B cell (primary cell): ENCODE measurements around the gene CHRNG. TPM values are rescaled to one million over a fixed set of nuclear protein-coding genes. Genes with fewer than 3 reads are reported as not detected.

Experiments used
- ATAC-seq: fragments of 200-7000 bp; cut with Tn5 transposase; one replicate; pipeline ENCODE4 v1.10.0; 2021; ENCODE audit warnings: low read depth, mild to moderate bottlenecking, moderate number of reproducible peaks, moderate library complexity
- CTCF ChIA-PET: fragments of 350-600 bp; sonication (Branson Sonifier 250); formaldehyde crosslinking; loops from one replicate; lab custom pipeline; 2021; ENCODE audit warnings: antibody characterized with exemption, inconsistent platforms; lab: Charles Lee
- POLR2A ChIA-PET: fragments of 350-600 bp; sonication (Branson Sonifier 250); formaldehyde crosslinking; loops from one replicate; lab custom pipeline; 2021; ENCODE audit warnings: antibody characterized with exemption; lab: Charles Lee
- DNase-seq: peaks from one replicate; pipeline ENCODE4 v3.0.0; 2013
- H2AFZ ChIP-seq: 2 replicates; pipeline ENCODE4 v1.6.1; 2012; ENCODE audit warnings: mild to moderate bottlenecking, low read depth, low read length; ENCODE audit not compliant: insufficient read depth, poor library complexity, severe bottlenecking
- H3K27ac ChIP-seq, 2 donors: 1 replicate in 1 of 2; 2 replicates in 1 of 2; pipeline ENCODE4 v1.5.1; 2012 to 2013; ENCODE audit warnings: low read length in 2 of 2, mild to moderate bottlenecking in 2 of 2, moderate library complexity in 1 of 2
- H3K27me3 ChIP-seq, 4 experiments: fragments of 200-600 bp in 1 of 4; sonication (generic) in 1 of 4; replicated peaks in 1 of 4; 1 replicate in 2 of 4; 2 replicates in 2 of 4; pipeline versions ENCODE4 v1.6.1 to v1.7.0; 2013 to 2016; ENCODE audit warnings: low read length in 3 of 4, mild to moderate bottlenecking in 2 of 4, mixed read lengths in 1 of 4, moderate library complexity in 1 of 4; ENCODE audit not compliant: insufficient read depth in 4 of 4, control insufficient read depth in 3 of 4; ENCODE audit errors: control extremely low read depth in 1 of 4
- H3K36me3 ChIP-seq, 2 experiments: replicated peaks in 1 of 2; 1 replicate in 1 of 2; 2 replicates in 1 of 2; pipeline versions ENCODE4 v1.6.1 to v1.7.1; 2013; ENCODE audit warnings: low read length in 1 of 2; ENCODE audit not compliant: insufficient read depth in 2 of 2, control insufficient read depth in 1 of 2; ENCODE audit errors: control extremely low read depth in 1 of 2, extremely low read depth in 1 of 2
- H3K4me1 ChIP-seq, 2 donors: fragments of 200-600 bp in 1 of 2; sonication (generic) in 1 of 2; 1 replicate in 1 of 2; 2 replicates in 1 of 2; pipeline versions ENCODE4 v1.5.1 to v1.6.1; 2013 to 2017; ENCODE audit warnings: low read length in 2 of 2; ENCODE audit not compliant: control insufficient read depth in 2 of 2, insufficient read depth in 2 of 2
- H3K4me2 ChIP-seq: replicated peaks from 2 replicates; pipeline ENCODE3; 2012; ENCODE audit warnings: mild to moderate bottlenecking, low read depth, low read length; ENCODE audit not compliant: poor library complexity, severe bottlenecking
- H3K4me3 ChIP-seq, 5 experiments: fragments of 200-600 bp in 1 of 5; sonication (generic) in 1 of 5; 1 replicate in 3 of 5; 2 replicates in 2 of 5; pipeline versions ENCODE4 v1.5.1 to v1.7.0; 2011 to 2016; ENCODE audit warnings: low read length in 4 of 5, mild to moderate bottlenecking in 4 of 5, low read depth in 2 of 5, control low read depth in 1 of 5, moderate library complexity in 1 of 5; ENCODE audit not compliant: insufficient read depth in 1 of 5; ENCODE audit errors: control extremely low read depth in 1 of 5, extremely low read depth in 1 of 5
- H3K79me2 ChIP-seq: fragments of 200-600 bp; sonication (generic); one replicate; pipeline ENCODE4 v1.6.0; 2016; ENCODE audit warnings: low read length; ENCODE audit not compliant: control insufficient read depth, insufficient read depth
- H3K9ac ChIP-seq: fragments of 200-600 bp; sonication (generic); 2 replicates; pipeline ENCODE4 v1.6.1; 2017; ENCODE audit warnings: mild to moderate bottlenecking, low read length, moderate library complexity
- H3K9me3 ChIP-seq, 3 donors: one replicate each; pipeline versions ENCODE4 v1.6.1 to v1.7.1; 2013; ENCODE audit warnings: low read length in 2 of 3; ENCODE audit not compliant: control insufficient read depth in 2 of 3, insufficient read depth in 1 of 3; ENCODE audit errors: control extremely low read depth in 1 of 3
- H4K20me1 ChIP-seq: 2 replicates; pipeline ENCODE4 v1.6.0; 2012; ENCODE audit warnings: mild to moderate bottlenecking, low read length; ENCODE audit not compliant: insufficient read depth, control insufficient read depth, poor library complexity, severe bottlenecking
- H3K27ac Mint-ChIP-seq: one replicate; pipeline ENCODE4 v1.8.0; 2021; ENCODE audit warnings: mixed read lengths
- H3K27me3 Mint-ChIP-seq: one replicate; pipeline ENCODE4 v1.8.0; 2021; ENCODE audit warnings: mixed read lengths
- H3K4me1 Mint-ChIP-seq: one replicate; pipeline ENCODE4 v1.8.0; 2021; ENCODE audit warnings: mixed read lengths
- H3K4me3 Mint-ChIP-seq: one replicate; pipeline ENCODE4 v1.8.0; 2021; ENCODE audit warnings: mixed read lengths
- H3K9me3 Mint-ChIP-seq: one replicate; pipeline ENCODE4 v1.8.0; 2022; ENCODE audit warnings: mixed read lengths; ENCODE audit not compliant: insufficient read depth
- CTCF ChIP-seq: fragments of 200-600 bp; IDR thresholded peaks from one replicate; pipeline ENCODE4 v1.8.0; 2022; ENCODE audit warnings: antibody characterized with exemption, mild to moderate bottlenecking
- EZH2 ChIP-seq: IDR thresholded peaks from 2 replicates; pipeline ENCODE4 v1.6.1; 2012; ENCODE audit warnings: borderline replicate concordance, low read depth, mild to moderate bottlenecking, moderate library complexity, low read length; ENCODE audit not compliant: insufficient read depth, poor library complexity, severe bottlenecking
- WGBS: methylation state at CpG from one replicate; pipeline ENCODE4 v1.1.5; 2013; ENCODE audit warnings: missing lambda C conversion rate; ENCODE audit not compliant: insufficient coverage; 5-methylcytosine and 5-hydroxymethylcytosine counted together
- intact Hi-C: fragments of 100-400 bp; cut with micrococcal nuclease; formaldehyde crosslinking; loops from one replicate; pipeline ENCODE4 v1.10.0; 2022
- polyA minus RNA-seq: library from RNA; depleted of rRNA, polyadenylated mRNA; stranded (reverse); fragments of >200 nt; gene quantifications from 2 replicates; pipeline ENCODE4 v1.2.3, GENCODE V29; 2012
- polyA plus RNA-seq: library from polyadenylated mRNA; depleted of rRNA; stranded (reverse); fragments of >200 nt; gene quantifications from 2 replicates; pipeline ENCODE4 v1.2.3, GENCODE V29; 2012
- total RNA-seq, 2 donors: library from RNA; stranded (reverse); fragments of 120-200 nt in 1 of 2; gene quantifications; 1 replicate in 1 of 2; 2 replicates in 1 of 2; pipeline versions ENCODE4 v1.2.3 to v1.2.4, GENCODE V29; 2013 to 2022

The CHRNG gene
- not detected in 2 replicates for total RNA-seq
- 1.9 TPM for total RNA-seq (2013)
- not detected in 2 replicates for polyA plus RNA-seq
- not detected in 2 replicates for polyA minus RNA-seq

GRCh38 chr2:232539298-232540231, at the start of gene CHRNG:
CHRNG (plus strand) TSS chr2:232539692; CDS start chr2:232539748, 56 bp downstream.
- H3K9me3 Mint-ChIP-seq, result peaks cover 5% of the 10 kb centered on the region
- ChIA-PET POLR2A (no interaction called here), CTCF (interaction anchor here (0.9 kb wide), 1 partner anchor 17 kb away, joined by 3 read pairs; no protein-coding TSS in a partner anchor)
- Histone ChIP-seq H3K4me1 (peaks cover 0 to 9% of the 10 kb centered on the region in 2 donors), H3K9me3 (peaks cover 0 to 25% (median 7%) of the 10 kb centered on the region in 3 donors), H3K79me2 (peaks cover 3% of the 10 kb centered on the region), H3K4me2 (no peak within 1 kb of the TSS), H3K36me3 (peaks cover 0 to 3% of the 10 kb centered on the region in 2 experiments), H2AFZ (no peak within 1 kb of the TSS), H3K27me3 (peaks cover 0 to 22% (median 7%) of the 10 kb centered on the region in 4 experiments), H3K4me3 (no peak within 1 kb of the TSS), H3K27ac (no peak within 1 kb of the TSS), H3K9ac (no peak within 1 kb of the TSS), H4K20me1 (no peaks in the 10 kb centered on the region)
- WGBS, result 55% methylated on average over 16 of the region's 23 CpGs
- DNase-seq (no peak), ATAC-seq (no peak)
- H3K4me1 Mint-ChIP-seq, result peaks cover 13% of the 10 kb centered on the region
- intact Hi-C loops, result no loop called here
- H3K27me3 Mint-ChIP-seq, result peaks cover 20% of the 10 kb centered on the region
- H3K4me3 Mint-ChIP-seq, result no peak within 1 kb of the TSS
- H3K27ac Mint-ChIP-seq, result no peak within 1 kb of the TSS
- TF ChIP-seq EZH2, result no peak
- TF ChIP-seq CTCF, result no peak
